HepG2 (cell line): Measurements from ENCODE around the gene CTNNBL1. TPM values are rescaled to one million over a fixed set of nuclear protein-coding genes. Genes with fewer than 3 reads are reported as not detected.

Experiments
- AHR ChIP-seq: IDR thresholded peaks from 2 replicates; pipeline ENCODE4 v1.6.1; 2018; ENCODE audit warnings: missing genetic modification reagents, missing compliant biosample characterization
- ATF6 ChIP-seq: sonication (generic); formaldehyde crosslinking; conservative IDR thresholded peaks from 2 replicates; pipeline ENCODE4 v1.4.0; 2020; ENCODE audit warnings: missing genetic modification reagents
- ATF7-NPFF ChIP-seq: sonication (generic); formaldehyde crosslinking; IDR thresholded peaks from 2 replicates; pipeline ENCODE4 v1.8.1; 2023; ENCODE audit warnings: mild to moderate bottlenecking, low read depth, missing genetic modification reagents, moderate library complexity
- CHD4 ChIP-seq: fragments of 200-600 bp; sonication (generic); IDR thresholded peaks from 2 replicates; pipeline ENCODE4 v1.7.0; 2017; ENCODE audit warnings: mild to moderate bottlenecking, low read length, borderline replicate concordance
- KDM2A ChIP-seq: sonication (generic); formaldehyde crosslinking; IDR thresholded peaks from 2 replicates; pipeline ENCODE4 v1.4.0; 2020; ENCODE audit warnings: low read depth, missing genetic modification reagents, borderline replicate concordance
- KLF13 ChIP-seq: sonication (generic); formaldehyde crosslinking; IDR thresholded peaks from 2 replicates; pipeline ENCODE4 v1.4.0; 2020; ENCODE audit warnings: mild to moderate bottlenecking, missing genetic modification reagents
- TEF ChIP-seq: sonication (generic); formaldehyde crosslinking; IDR thresholded peaks from 2 replicates; pipeline ENCODE4 v1.5.0; 2020; ENCODE audit warnings: missing genetic modification reagents
- USF2 ChIP-seq, 2 experiments: sonication (generic) in 1 of 2; formaldehyde crosslinking in 1 of 2; IDR thresholded peaks; 2 replicates each; pipeline versions ENCODE4 v1.5.1 to v1.6.1; 2011 to 2020; ENCODE audit warnings: borderline replicate concordance in 1 of 2, low read depth in 1 of 2, low read length in 1 of 2, mild to moderate bottlenecking in 1 of 2, missing genetic modification reagents in 1 of 2, moderate library complexity in 1 of 2
- ZBTB20 ChIP-seq: sonication (generic); formaldehyde crosslinking; IDR thresholded peaks from 2 replicates; pipeline ENCODE4 v1.8.1; 2023; ENCODE audit warnings: missing genetic modification reagents, low read depth, mild to moderate bottlenecking, borderline replicate concordance
- ZNF256 ChIP-seq: sonication (generic); formaldehyde crosslinking; conservative IDR thresholded peaks from 2 replicates; pipeline ENCODE4 v1.4.0; 2020; ENCODE audit warnings: missing genetic modification reagents
- ZNF317 ChIP-seq: sonication (generic); formaldehyde crosslinking; IDR thresholded peaks from 2 replicates; pipeline ENCODE4 v1.5.0; 2020; ENCODE audit warnings: mild to moderate bottlenecking, missing genetic modification reagents
- ZNF335 ChIP-seq: sonication (generic); formaldehyde crosslinking; IDR thresholded peaks from 2 replicates; pipeline ENCODE4 v1.4.0; 2020; ENCODE audit warnings: missing genetic modification reagents
- ZNF460 ChIP-seq: sonication (generic); formaldehyde crosslinking; IDR thresholded peaks from 2 replicates; pipeline ENCODE4 v1.5.1; 2020; ENCODE audit warnings: missing genetic modification reagents, mild to moderate bottlenecking, borderline replicate concordance
- ZNF557 ChIP-seq: sonication (generic); formaldehyde crosslinking; IDR thresholded peaks from 2 replicates; pipeline ENCODE4 v1.4.0; 2020; ENCODE audit warnings: missing genetic modification reagents
- ZNF605 ChIP-seq: sonication (generic); formaldehyde crosslinking; IDR thresholded peaks from 2 replicates; pipeline ENCODE4 v1.8.0; 2022; ENCODE audit warnings: mild to moderate bottlenecking, missing genetic modification reagents
- ZNF704 ChIP-seq: sonication (generic); formaldehyde crosslinking; IDR thresholded peaks from 2 replicates; pipeline ENCODE4 v1.8.1; 2023; ENCODE audit warnings: mild to moderate bottlenecking, inconsistent platforms, moderate library complexity, missing genetic modification reagents, borderline replicate concordance
- ZNF710 ChIP-seq: sonication (generic); formaldehyde crosslinking; IDR thresholded peaks from 2 replicates; pipeline ENCODE4 v1.5.0; 2020; ENCODE audit warnings: mild to moderate bottlenecking, missing genetic modification reagents, borderline replicate concordance
- polyA plus RNA-seq, 8 experiments: library from polyadenylated mRNA; depleted of rRNA in 3 of 8; stranded (reverse) in 7 of 8; unstranded in 1 of 8; fragments of >200 nt; fragmentation: Illumina TruSeq in 4 of 8; extraction: Trizol in 4 of 8; gene quantifications; 2 replicates each; pipeline versions ENCODE4 v1.2.1 to v1.2.3, GENCODE V29; 2011 to 2016; ENCODE audit warnings: low read depth in 4 of 8, missing spikeins in 1 of 8, mixed read lengths in 1 of 8; ENCODE audit not compliant: insufficient read depth in 1 of 8
- total RNA-seq, 5 experiments: library from RNA; depleted of rRNA; stranded (reverse); fragments of >200 nt; fragmentation: Illumina TruSeq; extraction: Trizol; gene quantifications; 2 replicates each; pipeline ENCODE4 v1.2.3, GENCODE V29; 2016; ENCODE audit warnings: low read depth in 1 of 5

The CTNNBL1 gene
- total and polyA plus RNA-seq, 2 of the 13 experiments (the other 11 are each of a cell fraction or from before 2014, with no cell fraction given): 49.3 to 94.6 TPM

GRCh38 chr20:37693635-37694626, at the start of gene CTNNBL1 (continued):
- TF ChIP-seq ZNF710 (CRISPR knock-in tag) (peak; percentile 70; the same call in 1 of the 2 replicates), ATF7-NPFF (CRISPR knock-in tag) (peak; percentile 79), ZNF557 (CRISPR knock-in tag) (0 out of 2 replicates have a peak, but pooled peaks have one; percentile 49), ZNF704 (CRISPR knock-in tag) (peak; percentile 91; the same call in 1 of the 2 replicates), CHD4 (peak; percentile 34; the same call in 1 of the 2 replicates), ZNF335 (peak; percentile 79; the same call in 1 of the 2 replicates), ZNF460 (no peak; the same call in 1 of the 2 replicates), ZNF317 (peak; percentile 80), ZNF605 (CRISPR knock-in tag) (peak; percentile 82), KLF13 (CRISPR knock-in tag) (peak; percentile 72; the same call in 1 of the 2 replicates), ZNF256 (CRISPR knock-in tag) (peak; percentile 87; the same call in 1 of the 2 replicates), AHR (peak; percentile 87), TEF (peak; percentile 65; the same call in 1 of the 2 replicates), USF2 (IDR thresholded peaks at IDR 0.05; ENCODE audit: low read depth, low read length) (no peak), USF2 (CRISPR knock-in tag; IDR thresholded peaks at IDR 0.05; ENCODE audit: borderline replicate concordance) (no peak; the same call in 1 of the 2 replicates), ATF6 (no peak), KDM2A (CRISPR knock-in tag) (peak; percentile 100), ZBTB20 (peak; percentile 45; the same call in 1 of the 2 replicates)
